ENCODE measurements around the gene GHRHR. TPM values are rescaled to one million over a fixed set of nuclear protein-coding genes. Genes with fewer than 3 reads are reported as not detected.

GHRHR gene
- total and polyA plus RNA-seq, 9 of the 15 experiments (the other 6 are each of a cell fraction or from before 2014, with no cell fraction given), result not detected

DNA sequence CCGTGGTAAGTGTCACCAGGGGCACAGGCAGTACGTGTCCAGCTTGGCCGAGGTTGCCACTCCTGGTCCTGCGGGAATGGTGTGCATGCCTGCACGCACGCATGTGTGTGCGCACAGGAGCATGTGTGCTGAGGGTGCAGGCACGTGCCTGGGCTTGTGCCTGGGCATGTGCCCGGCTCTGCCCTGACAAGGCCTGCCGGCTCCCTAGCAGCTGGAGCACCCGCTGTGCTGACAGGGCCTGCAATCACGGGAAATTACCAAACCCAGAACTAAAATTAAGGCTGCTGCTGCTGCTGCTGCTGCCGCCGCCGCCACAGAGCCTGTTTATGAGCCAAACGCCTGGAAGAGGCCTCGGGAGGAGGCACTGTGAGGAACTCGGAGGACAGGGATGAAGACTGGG is 28.7 kb downstream of the GHRHR start:
- intact Hi-C loops (cut with micrococcal nuclease), result no loop called here
- FAIRE-seq, result no peak

DNA sequence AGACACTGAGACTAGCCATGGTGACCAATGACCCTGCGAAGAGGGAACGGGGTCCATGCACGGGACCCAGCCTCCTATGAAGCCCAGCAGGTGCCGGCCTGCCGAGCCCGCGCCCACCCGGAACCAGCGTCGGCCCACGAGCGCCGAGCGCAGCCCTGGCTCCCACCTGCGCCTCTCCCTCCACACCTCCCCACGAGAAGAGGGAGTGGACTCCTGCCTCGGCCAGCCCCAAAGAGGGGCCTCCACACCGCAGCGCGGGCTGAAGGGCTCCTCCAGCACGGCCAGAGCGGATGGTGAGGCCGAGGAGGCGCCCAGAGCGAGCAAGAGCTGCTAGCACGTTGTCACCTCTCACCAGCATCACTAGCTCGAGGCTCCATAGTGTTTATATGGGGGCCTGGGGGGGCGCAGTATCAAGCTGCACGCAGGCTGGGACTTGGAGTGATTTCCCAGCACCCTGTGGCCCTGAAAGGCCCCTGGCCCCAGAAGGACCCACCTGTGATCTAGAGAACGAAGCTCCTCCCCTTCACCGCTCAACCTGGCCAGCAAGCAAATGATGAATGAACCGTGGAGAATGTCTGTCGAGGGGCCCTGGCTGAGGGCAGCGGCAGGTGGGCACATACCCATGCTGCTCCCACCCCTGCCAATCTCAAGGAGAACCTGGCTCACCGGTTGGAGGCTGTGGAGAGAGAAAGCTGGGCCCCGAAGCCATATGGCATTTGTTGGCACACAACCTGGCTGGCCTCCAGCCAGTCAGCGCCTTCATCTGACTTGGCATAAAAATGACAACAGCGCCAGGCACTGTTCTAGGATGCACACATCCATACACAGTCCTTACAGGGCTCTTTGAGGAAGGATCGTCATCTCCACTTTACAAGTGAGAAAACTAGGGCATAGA is 30.7 kb downstream of the GHRHR start:
- POLR2A ChIA-PET, result interaction anchor here (0.7 to 1.6 kb wide), 3 partner anchors 8 to 116 kb away, joined by 3 to 4 read pairs (median 3); no protein-coding TSS in a partner anchor
- CTCF ChIA-PET (ENCODE audit: low intra/inter-chr PET ratio), result no interaction called here
- TF ChIP-seq ZC3H4 (CRISPR knock-in tag; IDR thresholded peaks at IDR 0.05; ENCODE audit: borderline replicate concordance) (no peak), AFF1 (IDR thresholded peaks at IDR 0.05; ENCODE audit: low read depth in 1 of 2, partially characterized antibody in 2 of 2) (no peak), SRSF1 (IDR thresholded peaks at IDR 0.05; ENCODE audit: low read depth, low read length) (no peak), HLTF (IDR thresholded peaks at IDR 0.05) (no peak), IRF9 (tag; IDR thresholded peaks at IDR 0.05) (no peak)
- TF ChIP-seq, protein P1, sequence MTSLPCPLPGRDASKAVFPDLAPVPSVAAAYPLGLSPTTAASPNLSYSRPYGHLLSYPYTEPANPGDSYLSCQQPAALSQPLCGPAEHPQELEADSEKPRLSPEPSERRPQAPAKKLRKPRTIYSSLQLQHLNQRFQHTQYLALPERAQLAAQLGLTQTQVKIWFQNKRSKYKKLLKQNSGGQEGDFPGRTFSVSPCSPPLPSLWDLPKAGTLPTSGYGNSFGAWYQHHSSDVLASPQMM (CRISPR knock-in tag; IDR thresholded peaks at IDR 0.05), result no peak

More for the DNA sequence above, 28.7 kb downstream of the GHRHR start:
- in situ Hi-C loops (cut with MboI), result no loop called here
- H3K9me1 ChIP-seq (ENCODE audit: control insufficient read depth, insufficient read depth, low read length), result no peaks in the 10 kb centered on the region
- no peak overlapping the region for H3K4me3 ChIP-seq
- ChIA-PET CTCF (ENCODE audit: low intra/inter-chr PET ratio) (no interaction called here), POLR2A (no interaction called here)
- WGBS (ENCODE audit: insufficient coverage, low coverage, missing lambda C conversion rate), result 7% methylated on average over 13 of the region's 18 CpGs
- H3K36me3 ChIP-seq (ENCODE audit: control insufficient read depth, insufficient read depth, low read length), result no peaks in the 10 kb centered on the region
- no peaks in the 10 kb centered on the region for H3K79me2 ChIP-seq (ENCODE audit: control insufficient read depth, insufficient read depth, low read length)
- peaks cover 0 to 27% of the 10 kb centered on the region in 2 experiments; a peak in 3 of 5 replicates for H3K4me1 ChIP-seq (replicated peaks in 1 of 2; ENCODE audit: control insufficient read depth in 2 of 2, insufficient read depth in 2 of 2, low read length in 2 of 2)
- ATAC-seq, result no peak
- H3K9ac ChIP-seq (ENCODE audit: insufficient read depth in 1 of 2, low read depth in 2 of 2, low read length in 2 of 2), result no peak overlapping the region
- no peak overlapping the region for H3K4me2 ChIP-seq (ENCODE audit: insufficient read depth, low read length)
- no TSS peak for BruUV-seq (replicated peaks)
- TF ChIP-seq PTBP1 (IDR thresholded peaks at IDR 0.05; ENCODE audit: low read depth, low read length) (no peak), CBFB (CRISPR knock-in tag; IDR thresholded peaks at IDR 0.05) (no peak), ILK (tag; IDR thresholded peaks at IDR 0.05; ENCODE audit: borderline replicate concordance, low read depth) (no peak), PCBP1 (IDR thresholded peaks at IDR 0.05; ENCODE audit: low read depth, low read length, poor library complexity, severe bottlenecking) (no peak)
- no peaks in the 10 kb centered on the region; the same call in 1 of the 2 replicates for H4K20me1 ChIP-seq (replicated peaks; ENCODE audit: control insufficient read depth, insufficient read depth, low read length)
- peaks cover 12 to 48% of the 10 kb centered on the region in 2 experiments; a peak in 4 of 5 replicates for H3K27me3 ChIP-seq (ENCODE audit: control insufficient read depth in 2 of 2, insufficient read depth in 2 of 2, low read length in 2 of 2)
- no peaks in the 10 kb centered on the region for H3K9me3 ChIP-seq (replicated peaks; ENCODE audit: control insufficient read depth, insufficient read depth, low read depth, low read length)
- H2AFZ ChIP-seq (ENCODE audit: low read depth, low read length), result no peak overlapping the region
- DNase-seq (ENCODE audit: extremely low read depth in 1 of 4, low spot score in 3 of 4), result no peak
- no peak overlapping the region for H3K27ac ChIP-seq (ENCODE audit: extremely low read depth, low read depth, low read length)

More for the DNA sequence above, 30.7 kb downstream of the GHRHR start:
- H3K4me1 ChIP-seq (replicated peaks in 1 of 2; ENCODE audit: control insufficient read depth in 2 of 2, insufficient read depth in 2 of 2, low read length in 2 of 2), result peaks cover 0 to 18% of the 10 kb centered on the region in 2 experiments; a peak in 3 of 5 replicates
- no peak for FAIRE-seq
- H3K4me3 ChIP-seq, result no peak overlapping the region
- H3K36me3 ChIP-seq (ENCODE audit: control insufficient read depth, insufficient read depth, low read length), result no peaks in the 10 kb centered on the region
- intact Hi-C loops (cut with micrococcal nuclease), result no loop called here
- H4K20me1 ChIP-seq (replicated peaks; ENCODE audit: control insufficient read depth, insufficient read depth, low read length), result no peaks in the 10 kb centered on the region; the same call in 1 of the 2 replicates
- no peak overlapping the region for H3K9ac ChIP-seq (ENCODE audit: insufficient read depth in 1 of 2, low read depth in 2 of 2, low read length in 2 of 2)
- BruUV-seq (replicated peaks), result no TSS peak
- H3K4me2 ChIP-seq (ENCODE audit: insufficient read depth, low read length), result no peak overlapping the region
- H3K9me1 ChIP-seq (ENCODE audit: control insufficient read depth, insufficient read depth, low read length), result no peaks in the 10 kb centered on the region
- in situ Hi-C loops (cut with MboI), result no loop called here
- WGBS (ENCODE audit: insufficient coverage, low coverage, missing lambda C conversion rate), result 28% methylated on average over 33 of the region's 39 CpGs
- DNase-seq (ENCODE audit: extremely low read depth in 1 of 4, low spot score in 3 of 4), result no peak
- no peak overlapping the region for H3K27ac ChIP-seq (ENCODE audit: extremely low read depth, low read depth, low read length)
- no peak for ATAC-seq
- H3K27me3 ChIP-seq (ENCODE audit: control insufficient read depth in 2 of 2, insufficient read depth in 2 of 2, low read length in 2 of 2), result peaks cover 14 to 50% of the 10 kb centered on the region in 2 experiments; a peak in 4 of 5 replicates
- no peaks in the 10 kb centered on the region for H3K9me3 ChIP-seq (replicated peaks; ENCODE audit: control insufficient read depth, insufficient read depth, low read depth, low read length)
- H3K79me2 ChIP-seq (ENCODE audit: control insufficient read depth, insufficient read depth, low read length), result no peaks in the 10 kb centered on the region
- no peak overlapping the region for H2AFZ ChIP-seq (ENCODE audit: low read depth, low read length)

Measured in K562 (cell line).